CD4-positive, alpha-beta T cell (primary cell): Measurements from ENCODE around the gene MEIS1. TPM values are rescaled to one million over a fixed set of nuclear protein-coding genes. Genes with fewer than 3 reads are reported as not detected.

Experiments
- ATAC-seq: fragments of 200-7000 bp; cut with Tn5 transposase; one replicate; pipeline ENCODE4 v1.10.0; 2022; ENCODE audit warnings: mild to moderate bottlenecking; ENCODE audit not compliant: poor library complexity
- CTCF ChIA-PET: fragments of 350-600 bp; sonication (Branson Sonifier 250); formaldehyde crosslinking; loops from one replicate; lab custom pipeline; 2021; ENCODE audit warnings: antibody characterized with exemption, inconsistent platforms; lab: Charles Lee
- POLR2A ChIA-PET: fragments of 350-600 bp; sonication (Branson Sonifier 250); formaldehyde crosslinking; loops from one replicate; lab custom pipeline; 2021; ENCODE audit warnings: antibody characterized with exemption, inconsistent platforms; lab: Charles Lee
- DNase-seq, 14 experiments: peaks; one replicate each; pipeline ENCODE4 v3.0.0-alpha.2; 2013 to 2020; ENCODE audit warnings: mixed read lengths in 2 of 14
- H3K27ac ChIP-seq, 2 donors: one replicate each; pipeline versions ENCODE4 v1.5.1 to v1.7.0; 2013; ENCODE audit warnings: low read length in 2 of 2, low read depth in 1 of 2, mild to moderate bottlenecking in 1 of 2
- H3K27me3 ChIP-seq, 2 experiments: 1 replicate in 1 of 2; 2 replicates in 1 of 2; pipeline versions ENCODE4 v1.6.1 to v1.7.0; 2013; ENCODE audit warnings: low read length in 2 of 2, control low read depth in 1 of 2, mild to moderate bottlenecking in 1 of 2, moderate library complexity in 1 of 2; ENCODE audit not compliant: insufficient read depth in 2 of 2, control insufficient read depth in 1 of 2
- H3K36me3 ChIP-seq: one replicate; pipeline ENCODE4 v1.6.1; 2013; ENCODE audit warnings: low read length, control low read depth; ENCODE audit not compliant: insufficient read depth
- H3K4me1 ChIP-seq: one replicate; pipeline ENCODE4 v1.6.1; 2013; ENCODE audit warnings: low read length, control low read depth; ENCODE audit not compliant: insufficient read depth
- H3K4me3 ChIP-seq: one replicate; pipeline ENCODE4 v1.5.1; 2013; ENCODE audit warnings: mild to moderate bottlenecking, low read length, moderate library complexity
- H3K9me3 ChIP-seq, 2 experiments: 1 replicate in 1 of 2; 2 replicates in 1 of 2; pipeline versions ENCODE4 v1.6.1 to v1.7.0; 2013; ENCODE audit warnings: low read length in 2 of 2, mild to moderate bottlenecking in 2 of 2, control low read depth in 1 of 2, moderate library complexity in 1 of 2; ENCODE audit not compliant: control insufficient read depth in 1 of 2, insufficient read depth in 1 of 2
- H3K27ac Mint-ChIP-seq: one replicate; pipeline ENCODE4 v1.8.0; 2020; ENCODE audit warnings: mixed read lengths
- H3K27me3 Mint-ChIP-seq: one replicate; pipeline ENCODE4 v1.8.0; 2021; ENCODE audit warnings: mixed read lengths
- H3K36me3 Mint-ChIP-seq: one replicate; pipeline ENCODE4 v1.8.0; 2021; ENCODE audit warnings: low read depth, mixed read lengths
- H3K4me1 Mint-ChIP-seq: one replicate; pipeline ENCODE4 v1.8.0; 2021; ENCODE audit warnings: low read depth, mixed read lengths
- H3K4me3 Mint-ChIP-seq: one replicate; pipeline ENCODE4 v1.8.0; 2020; ENCODE audit warnings: mild to moderate bottlenecking, mixed read lengths
- H3K9me3 Mint-ChIP-seq: one replicate; pipeline ENCODE4 v1.8.0; 2020; ENCODE audit warnings: mixed read lengths
- CTCF ChIP-seq: fragments of 200-600 bp; IDR thresholded peaks from one replicate; pipeline ENCODE4 v1.8.0; 2022; ENCODE audit warnings: antibody characterized with exemption, mild to moderate bottlenecking
- intact Hi-C, 2 experiments: fragments of 100-400 bp; cut with DNase I in 1 of 2; cut with micrococcal nuclease in 1 of 2; formaldehyde crosslinking; loops; one replicate each; pipeline versions ENCODE4 v1.15.1 to v1.9.0; 2023 to 2025; cut with DNase I, micrococcal nuclease
- total RNA-seq, 174 experiments: library from RNA in 2 of 174; stranded (reverse) in 2 of 174; gene quantifications; one replicate each; pipeline ENCODE4 v1.2.3 and lab custom pipeline; 2021 to 2026

Gene MEIS1
- total RNA-seq, 2 experiments from 2014 or later, result not detected

- Histone ChIP-seq H3K27me3 (no peaks in the 10 kb centered on the region), H3K36me3 (no peaks in the 10 kb centered on the region), H3K9me3 (no peaks in the 10 kb centered on the region), H3K4me1 (no peaks in the 10 kb centered on the region), H3K4me3 (no peak overlapping the region), H3K27ac (no peak overlapping the region)
- peaks cover 38% of the 10 kb centered on the region for H3K27me3 Mint-ChIP-seq
- ChIA-PET POLR2A (no interaction called here), CTCF (no interaction called here)
- H3K9me3 Mint-ChIP-seq, result no peaks in the 10 kb centered on the region
- ATAC-seq, result no peak
- H3K4me3 Mint-ChIP-seq, result no peak overlapping the region
- intact Hi-C loops, result no loop called here
- no peak overlapping the region for H3K27ac Mint-ChIP-seq
- H3K4me1 Mint-ChIP-seq, result no peaks in the 10 kb centered on the region
- DNase-seq, result no peak
- no peak for TF ChIP-seq CTCF
- no peaks in the 10 kb centered on the region for H3K36me3 Mint-ChIP-seq
Measured at GRCh38 chr2:66565291-66565690, 130.4 kb downstream of the MEIS1 start.

- Histone ChIP-seq H3K9me3 (no peaks in the 10 kb centered on the region), H3K4me1 (no peaks in the 10 kb centered on the region), H3K36me3 (no peaks in the 10 kb centered on the region), H3K4me3 (no peak overlapping the region), H3K27ac (no peak overlapping the region), H3K27me3 (no peaks in the 10 kb centered on the region)
- ChIA-PET POLR2A (no interaction called here), CTCF (no interaction called here)
- Mint-ChIP-seq H3K4me3 (no peak overlapping the region), H3K27ac (no peak overlapping the region), H3K4me1 (no peaks in the 10 kb centered on the region), H3K9me3 (no peaks in the 10 kb centered on the region), H3K36me3 (no peaks in the 10 kb centered on the region), H3K27me3 (peaks cover 36% of the 10 kb centered on the region)
- intact Hi-C loops, result no loop called here
- ATAC-seq, result no peak
- no peak for TF ChIP-seq CTCF
- DNase-seq, result no peak
Measured at GRCh38 chr2:66566726-66567399, 131.9 kb downstream of the MEIS1 start.

- Mint-ChIP-seq H3K27me3 (peaks cover 41% of the 10 kb centered on the region), H3K36me3 (no peaks in the 10 kb centered on the region), H3K4me3 (no peak overlapping the region), H3K4me1 (no peaks in the 10 kb centered on the region), H3K27ac (no peak overlapping the region), H3K9me3 (no peaks in the 10 kb centered on the region)
- Histone ChIP-seq H3K27me3 (peaks cover 0 to 6% of the 10 kb centered on the region in 2 experiments), H3K9me3 (no peaks in the 10 kb centered on the region), H3K36me3 (no peaks in the 10 kb centered on the region), H3K4me3 (no peak overlapping the region), H3K4me1 (no peaks in the 10 kb centered on the region), H3K27ac (no peak overlapping the region)
- CTCF ChIA-PET, result interaction anchor here (0.6 kb wide), 1 partner anchor 28 kb away, joined by 3 read pairs; no protein-coding TSS in a partner anchor
- POLR2A ChIA-PET, result no interaction called here
- TF ChIP-seq CTCF, result no peak
- intact Hi-C loops, result no loop called here
- DNase-seq, result no peak
- no peak for ATAC-seq
Measured at GRCh38 chr2:66567729-66568128, 132.8 kb downstream of the MEIS1 start.
